Metanephros (tissue), 2 donors: Measurements from ENCODE around the gene GRIPAP1. TPM values are rescaled to one million over a fixed set of nuclear protein-coding genes. Genes with fewer than 3 reads are reported as not detected.

Source experiments
- small RNA-seq: library from RNA; depleted of rRNA; stranded (forward); fragments of <200 nt; gene quantifications from one replicate; pipeline ENCODE3, GENCODE V24; 2014; ENCODE audit warnings: low replicate concordance
- total RNA-seq: library from RNA; depleted of rRNA; stranded (reverse); fragments of >200 nt; gene quantifications from one replicate; pipeline ENCODE4 v1.2.3, GENCODE V29; 2014

The GRIPAP1 gene, protein sequence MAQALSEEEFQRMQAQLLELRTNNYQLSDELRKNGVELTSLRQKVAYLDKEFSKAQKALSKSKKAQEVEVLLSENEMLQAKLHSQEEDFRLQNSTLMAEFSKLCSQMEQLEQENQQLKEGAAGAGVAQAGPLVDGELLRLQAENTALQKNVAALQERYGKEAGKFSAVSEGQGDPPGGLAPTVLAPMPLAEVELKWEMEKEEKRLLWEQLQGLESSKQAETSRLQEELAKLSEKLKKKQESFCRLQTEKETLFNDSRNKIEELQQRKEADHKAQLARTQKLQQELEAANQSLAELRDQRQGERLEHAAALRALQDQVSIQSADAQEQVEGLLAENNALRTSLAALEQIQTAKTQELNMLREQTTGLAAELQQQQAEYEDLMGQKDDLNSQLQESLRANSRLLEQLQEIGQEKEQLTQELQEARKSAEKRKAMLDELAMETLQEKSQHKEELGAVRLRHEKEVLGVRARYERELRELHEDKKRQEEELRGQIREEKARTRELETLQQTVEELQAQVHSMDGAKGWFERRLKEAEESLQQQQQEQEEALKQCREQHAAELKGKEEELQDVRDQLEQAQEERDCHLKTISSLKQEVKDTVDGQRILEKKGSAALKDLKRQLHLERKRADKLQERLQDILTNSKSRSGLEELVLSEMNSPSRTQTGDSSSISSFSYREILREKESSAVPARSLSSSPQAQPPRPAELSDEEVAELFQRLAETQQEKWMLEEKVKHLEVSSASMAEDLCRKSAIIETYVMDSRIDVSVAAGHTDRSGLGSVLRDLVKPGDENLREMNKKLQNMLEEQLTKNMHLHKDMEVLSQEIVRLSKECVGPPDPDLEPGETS
- total RNA-seq, result 28.4 TPM

DNA sequence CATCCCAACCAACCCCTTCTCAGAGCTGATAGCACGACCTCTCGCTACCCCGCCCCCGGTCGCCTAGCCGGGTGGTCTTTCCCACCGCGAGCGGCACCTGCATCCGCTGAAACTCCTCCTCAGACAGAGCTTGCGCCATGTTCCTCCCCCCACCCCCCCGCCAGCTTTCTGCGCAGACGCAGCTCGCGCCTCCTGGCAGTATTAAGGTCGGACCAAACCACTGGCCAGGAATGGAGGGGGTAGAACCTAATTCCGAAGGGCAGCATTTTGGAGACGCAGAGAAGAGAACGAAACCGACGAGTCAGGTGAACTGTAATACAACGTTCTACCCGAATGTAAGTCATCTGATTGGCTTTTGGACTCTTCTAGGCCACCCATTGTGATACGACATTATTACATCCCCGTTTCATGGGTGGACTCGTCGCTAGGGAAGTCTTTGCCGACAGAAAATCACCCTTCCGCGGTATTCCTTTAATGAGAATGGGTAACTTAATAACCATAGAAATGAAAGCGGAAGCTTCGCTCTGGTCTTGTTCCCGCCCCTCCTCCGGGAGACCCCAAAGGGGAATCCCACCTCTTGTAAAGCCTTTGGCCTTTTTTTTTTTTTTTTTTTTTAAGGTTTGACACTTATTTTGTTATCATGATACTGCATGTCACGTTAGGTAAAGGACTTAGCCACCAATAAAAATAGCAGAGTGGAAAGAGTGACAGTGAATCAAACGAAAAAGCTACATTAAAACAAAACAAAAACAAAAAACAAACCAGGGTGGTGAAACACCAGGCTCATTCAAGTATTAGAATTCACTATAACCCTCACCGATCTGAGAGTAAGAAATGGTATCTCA, at the start of gene GRIPAP1:
Gene GRIPAP1 (minus strand): TSS at position 174 of the 845 bp plus-strand sequence. CDS start 35 bp downstream, at position 139.

DNA sequence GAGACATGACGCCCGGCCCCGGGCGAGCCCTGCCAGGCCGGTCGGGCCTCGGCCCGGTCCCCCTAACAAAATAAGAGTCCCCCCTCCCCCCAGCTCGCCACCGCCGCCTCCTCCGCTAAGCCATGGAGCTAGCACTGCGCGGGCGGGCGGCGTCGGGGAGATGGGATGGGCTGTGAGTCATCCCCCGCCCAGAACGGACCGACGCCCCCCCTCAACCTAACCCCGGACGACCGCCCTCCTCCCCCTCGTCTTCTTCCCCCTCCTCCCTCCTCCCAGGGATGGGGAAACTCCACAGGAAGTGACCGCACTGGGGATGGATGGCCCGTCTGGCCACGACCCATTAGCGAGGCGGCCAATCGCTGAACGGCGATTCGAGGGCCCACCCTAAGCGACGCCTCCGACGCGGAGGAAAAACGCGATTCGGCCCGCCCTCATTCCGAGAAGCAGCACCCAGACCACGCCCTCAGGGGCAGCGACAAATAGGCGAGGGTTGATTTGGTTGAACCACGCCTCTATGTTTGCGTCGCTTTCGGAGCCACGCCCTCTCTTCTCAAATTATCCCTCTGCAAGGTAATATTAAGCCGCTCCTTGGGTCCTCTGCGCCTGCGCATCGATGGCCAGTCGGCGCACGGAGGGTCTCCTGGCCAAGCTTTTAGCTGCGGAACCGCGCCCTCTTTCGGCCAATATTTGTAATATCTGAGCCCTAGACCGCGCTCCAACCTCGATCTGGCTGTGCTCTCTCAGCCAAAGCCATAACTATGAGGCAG, 41.3 kb upstream of the GRIPAP1 start, which contains the start of gene TFE3:
Gene TFE3 (minus strand): TSS at position 138 of the 767 bp plus-strand sequence. CDS start 131 bp downstream, at position 7.

DNA sequence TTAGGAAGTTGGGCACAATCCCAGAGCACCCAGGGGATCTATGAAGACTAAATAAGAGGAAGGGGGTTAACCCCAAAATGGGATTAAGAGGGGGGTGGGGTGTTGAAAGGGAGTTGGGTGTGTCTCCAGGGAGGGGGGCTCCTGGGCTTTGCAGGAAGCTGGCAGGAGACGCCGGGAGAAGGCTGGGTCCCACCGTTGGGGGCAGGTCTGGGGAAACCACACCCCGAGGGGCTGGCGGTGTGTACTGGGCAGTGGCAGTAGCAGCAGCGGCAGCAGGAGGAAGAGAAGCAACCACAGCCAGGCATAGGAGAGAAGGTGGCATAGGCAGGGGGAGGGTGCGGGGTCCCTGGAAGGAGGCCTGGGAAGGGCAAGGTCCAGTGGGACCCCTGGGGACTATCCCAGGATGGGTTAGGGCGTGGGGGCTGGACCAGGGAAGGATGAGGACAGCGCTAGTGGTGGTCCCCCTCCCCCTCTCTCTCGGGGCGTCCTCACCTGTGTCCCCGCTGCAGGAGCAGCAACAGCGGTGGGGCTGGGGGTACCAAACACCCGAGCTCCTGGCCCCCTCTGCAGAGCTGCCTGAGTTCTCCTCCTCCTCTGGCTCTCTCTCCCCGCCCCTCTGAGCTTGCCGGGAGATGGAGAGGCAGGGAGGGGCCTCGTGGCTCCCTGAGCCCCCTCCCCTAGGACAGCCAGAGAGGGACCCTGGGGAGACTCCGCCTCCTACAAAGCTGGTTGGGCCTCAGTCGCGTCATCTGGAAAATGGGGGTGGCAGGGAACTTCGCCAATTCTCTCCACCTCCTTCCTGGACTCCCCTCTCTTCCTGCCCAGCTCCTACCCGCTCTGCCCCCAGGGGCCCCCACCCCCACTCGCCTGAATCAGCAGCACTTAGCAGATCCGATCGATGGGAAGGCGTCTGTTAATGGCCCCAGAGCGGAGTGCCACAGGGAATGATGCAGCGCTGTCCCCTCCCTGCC, 30.5 kb downstream of the GRIPAP1 start, which contains the start of gene KCND1:
Gene KCND1 (minus strand): TSS at position 596 of the 971 bp plus-strand sequence. CDS start 1,573 bp downstream, outside the sequence.

DNA sequence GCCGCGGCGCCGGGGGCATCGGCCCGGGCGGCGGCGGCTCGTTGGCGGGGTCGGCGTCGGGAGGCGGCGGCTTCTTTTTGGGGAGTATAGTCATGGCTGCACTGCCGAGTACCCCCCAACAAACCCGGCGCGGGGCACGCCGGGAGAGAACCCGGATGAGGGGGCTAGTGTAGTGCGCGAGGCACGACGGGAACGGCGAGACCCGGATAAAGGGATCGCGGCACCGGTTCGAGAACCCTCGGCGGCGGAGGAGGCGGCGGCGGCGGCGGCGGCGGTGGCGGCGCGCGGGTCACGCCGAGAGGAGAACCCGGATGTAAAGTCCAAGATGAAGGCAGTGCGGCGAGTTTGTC, 44.6 kb downstream of the GRIPAP1 start, which contains the start of gene OTUD5:
Gene OTUD5 (minus strand): TSS at position 131 of the 350 bp plus-strand sequence. CDS start 37 bp downstream, at position 94.

Small RNAs within 50 kb of the gene (small RNA-seq; reads per million reads assigned to genes)
- not detected for gene RNU6-722P

Other genes starting within 250 kb of the GRIPAP1 start
- 0.76 TPM for gene GLOD5, start 240.5 kb downstream of the GRIPAP1 start, total RNA-seq
- gene GATA1, start 215.7 kb downstream of the GRIPAP1 start, total RNA-seq, result 0.58 TPM
- gene HDAC6, start 200.2 kb downstream of the GRIPAP1 start, total RNA-seq, result 91.3 TPM
- gene ERAS, start 175.8 kb downstream of the GRIPAP1 start, total RNA-seq, result not detected
- 38.5 TPM for gene PCSK1N, start 166.7 kb downstream of the GRIPAP1 start, total RNA-seq
- gene TIMM17B, start 104.5 kb downstream of the GRIPAP1 start, total RNA-seq, result 33.0 TPM
- gene PQBP1, start 104.3 kb downstream of the GRIPAP1 start, total RNA-seq, result 36.7 TPM
- gene SLC35A2, start 90.6 kb downstream of the GRIPAP1 start, total RNA-seq, result 22.4 TPM
- gene PIM2, start 83.2 kb downstream of the GRIPAP1 start, total RNA-seq, result 9.3 TPM
- gene OTUD5, start 44.7 kb downstream of the GRIPAP1 start, total RNA-seq, result 34.3 TPM
- 2.7 TPM for gene KCND1, start 30.4 kb downstream of the GRIPAP1 start, total RNA-seq
- 27.9 TPM for gene TFE3, start 41.1 kb upstream of the GRIPAP1 start, total RNA-seq
- gene CCDC120, start 56.7 kb upstream of the GRIPAP1 start, total RNA-seq, result 6.4 TPM
- 8.1 TPM for gene PRAF2, start 71.7 kb upstream of the GRIPAP1 start, total RNA-seq
- gene WDR45, start 77.6 kb upstream of the GRIPAP1 start, total RNA-seq, result 44.8 TPM
- 24.2 TPM for gene GPKOW, start 121.5 kb upstream of the GRIPAP1 start, total RNA-seq
- 9.5 TPM for gene MAGIX, start 160.5 kb upstream of the GRIPAP1 start, total RNA-seq
- gene PLP2, start 169.6 kb upstream of the GRIPAP1 start, total RNA-seq, result 24.3 TPM
- gene PRICKLE3, start 184.1 kb upstream of the GRIPAP1 start, total RNA-seq, result 8.0 TPM
- 2.3 TPM for gene SYP, start 197.9 kb upstream of the GRIPAP1 start, total RNA-seq
- gene CACNA1F, start 231.1 kb upstream of the GRIPAP1 start, total RNA-seq, result 0.41 TPM
- 21.0 TPM for gene CCDC22, start 233.2 kb upstream of the GRIPAP1 start, total RNA-seq